Large intestine (tissue), 3 donors: ENCODE measurements around the gene ANKS1B. TPM values are rescaled to one million over a fixed set of nuclear protein-coding genes. Genes with fewer than 3 reads are reported as not detected.
"Not testable (repeated sequence)": the region's sequence is repeated elsewhere in the genome, so short reads cannot be mapped to it uniquely, and the experiment has no call there.

Experiments used
- DNase-seq, 2 donors: peaks; one replicate each; pipeline versions ENCODE4 v3.0.0 to v3.0.0-alpha.2; 2013
- H3K27ac ChIP-seq: one replicate; pipeline ENCODE4 v1.5.1; 2013; ENCODE audit warnings: low read length
- H3K27me3 ChIP-seq: 2 replicates; pipeline ENCODE4 v1.6.1; 2013; ENCODE audit warnings: low read length; ENCODE audit not compliant: control insufficient read depth, insufficient read depth
- H3K36me3 ChIP-seq: 2 replicates; pipeline ENCODE4 v1.6.1; 2013; ENCODE audit warnings: low read length; ENCODE audit not compliant: control insufficient read depth, insufficient read depth
- H3K4me1 ChIP-seq: one replicate; pipeline ENCODE4 v1.6.1; 2013; ENCODE audit warnings: low read length; ENCODE audit not compliant: control insufficient read depth, insufficient read depth
- H3K4me3 ChIP-seq: one replicate; pipeline ENCODE4 v1.5.1; 2013; ENCODE audit warnings: low read length
- H3K9me3 ChIP-seq: one replicate; pipeline ENCODE4 v1.6.1; 2013; ENCODE audit warnings: mild to moderate bottlenecking, low read depth, low read length, moderate library complexity; ENCODE audit not compliant: control insufficient read depth
- WGBS: methylation state at CpG from one replicate; pipeline ENCODE4 v1.1.5; 2013; ENCODE audit warnings: low lambda C conversion rate; ENCODE audit not compliant: insufficient coverage; 5-methylcytosine and 5-hydroxymethylcytosine counted together
- polyA plus RNA-seq: library from polyadenylated mRNA; unstranded; fragments of 120-200 nt; gene quantifications from one replicate; pipeline ENCODE4 v1.2.1, GENCODE V29; 2013

The ANKS1B gene
- polyA plus RNA-seq, 1 donor = 2.4 TPM

- Histone ChIP-seq H3K27me3 (no peaks in the 10 kb centered on the region), H3K4me3 (no peak overlapping the region), H3K36me3 (no peaks in the 10 kb centered on the region), H3K4me1 (no peaks in the 10 kb centered on the region), H3K27ac (no peak overlapping the region), H3K9me3 (no peaks in the 10 kb centered on the region)
- WGBS = no CpG with 5 or more reads among the region's 5 CpGs
- DNase-seq = no peak
These were observed 948.9 kb downstream of the ANKS1B start for GRCh38 chr12:99035803-99036202.

- not testable (repeated sequence) for H3K9me3 ChIP-seq, H3K36me3 ChIP-seq, H3K4me1 ChIP-seq, H3K27ac ChIP-seq, H3K27me3 ChIP-seq, DNase-seq, H3K4me3 ChIP-seq
- no CpG with 5 or more reads among the region's 4 CpGs for WGBS
These were observed 950.5 kb downstream of the ANKS1B start for GRCh38 chr12:99034201-99034600.

- H3K27me3 ChIP-seq = no peaks in the 10 kb centered on the region
- no peaks in the 10 kb centered on the region for H3K36me3 ChIP-seq
- no CpG with 5 or more reads among the region's 5 CpGs for WGBS
- no peaks in the 10 kb centered on the region for H3K4me1 ChIP-seq
- H3K27ac ChIP-seq = no peak overlapping the region
- no peak overlapping the region for H3K4me3 ChIP-seq
- H3K9me3 ChIP-seq = no peaks in the 10 kb centered on the region
- no peak for DNase-seq
These were observed 955.0 kb downstream of the ANKS1B start for GRCh38 chr12:99029511-99030271.

GRCh38 chr12:99027461-99027860 lies 957.3 kb downstream of the ANKS1B start:
- no peaks in the 10 kb centered on the region for H3K4me1 ChIP-seq
- no peaks in the 10 kb centered on the region for H3K36me3 ChIP-seq
- H3K4me3 ChIP-seq = no peak overlapping the region
- no CpG with 5 or more reads among the region's 2 CpGs for WGBS
- no peak for DNase-seq
- no peak overlapping the region for H3K27ac ChIP-seq
- no peaks in the 10 kb centered on the region for H3K27me3 ChIP-seq
- H3K9me3 ChIP-seq = no peaks in the 10 kb centered on the region

GRCh38 chr12:99027055-99027393 lies 957.7 kb downstream of the ANKS1B start:
- Histone ChIP-seq H3K4me3 (no peak overlapping the region), H3K4me1 (no peaks in the 10 kb centered on the region), H3K9me3 (no peaks in the 10 kb centered on the region), H3K27ac (no peak overlapping the region), H3K36me3 (no peaks in the 10 kb centered on the region), H3K27me3 (no peaks in the 10 kb centered on the region)
- no peak for DNase-seq
- WGBS = 40% methylated on average over 1 of the region's 2 CpGs

GRCh38 chr12:99026332-99027054 lies 958.2 kb downstream of the ANKS1B start:
- no peaks in the 10 kb centered on the region for H3K36me3 ChIP-seq
- H3K27me3 ChIP-seq = no peaks in the 10 kb centered on the region
- no CpG with 5 or more reads among the region's 4 CpGs for WGBS
- H3K27ac ChIP-seq = no peak overlapping the region
- H3K4me3 ChIP-seq = no peak overlapping the region
- H3K9me3 ChIP-seq = no peaks in the 10 kb centered on the region
- no peaks in the 10 kb centered on the region for H3K4me1 ChIP-seq
- DNase-seq = no peak

- WGBS = 95% methylated on average over 4 of the region's 4 CpGs
- Histone ChIP-seq H3K4me3 (no peak overlapping the region), H3K9me3 (no peaks in the 10 kb centered on the region), H3K4me1 (no peaks in the 10 kb centered on the region), H3K27ac (no peak overlapping the region), H3K27me3 (no peaks in the 10 kb centered on the region), H3K36me3 (no peaks in the 10 kb centered on the region)
- DNase-seq = no peak
These were observed 959.9 kb downstream of the ANKS1B start for GRCh38 chr12:99024870-99025269.

GRCh38 chr12:99024191-99024590 lies 960.5 kb downstream of the ANKS1B start:
- Histone ChIP-seq H3K4me1 (no peaks in the 10 kb centered on the region), H3K27me3 (no peaks in the 10 kb centered on the region), H3K27ac (no peak overlapping the region), H3K4me3 (no peak overlapping the region), H3K36me3 (no peaks in the 10 kb centered on the region), H3K9me3 (no peaks in the 10 kb centered on the region)
- no peak for DNase-seq

GRCh38 chr12:99020871-99021270 lies 963.9 kb downstream of the ANKS1B start:
- Histone ChIP-seq H3K27me3 (no peaks in the 10 kb centered on the region), H3K9me3 (no peaks in the 10 kb centered on the region), H3K4me1 (no peaks in the 10 kb centered on the region), H3K36me3 (no peaks in the 10 kb centered on the region), H3K27ac (no peak overlapping the region), H3K4me3 (no peak overlapping the region)
- DNase-seq = no peak
- no CpG with 5 or more reads among the region's 1 CpG for WGBS

GRCh38 chr12:99019798-99020197 lies 964.9 kb downstream of the ANKS1B start:
- Histone ChIP-seq H3K36me3 (no peaks in the 10 kb centered on the region), H3K27ac (no peak overlapping the region), H3K27me3 (no peaks in the 10 kb centered on the region), H3K4me3 (no peak overlapping the region), H3K4me1 (no peaks in the 10 kb centered on the region), H3K9me3 (no peaks in the 10 kb centered on the region)
- DNase-seq = no peak

- Histone ChIP-seq H3K4me3 (no peak overlapping the region), H3K27ac (no peak overlapping the region), H3K9me3 (no peaks in the 10 kb centered on the region), H3K27me3 (no peaks in the 10 kb centered on the region), H3K4me1 (no peaks in the 10 kb centered on the region), H3K36me3 (no peaks in the 10 kb centered on the region)
- no peak for DNase-seq
- no CpG with 5 or more reads among the region's 2 CpGs for WGBS
These were observed 966.8 kb downstream of the ANKS1B start for GRCh38 chr12:99017971-99018370.
